Upper lobe of left lung (tissue), 6 donors: ENCODE measurements around the gene CTU2. TPM values are rescaled to one million over a fixed set of nuclear protein-coding genes. Genes with fewer than 3 reads are reported as not detected.
A peak's percentile ranks its signal among the peaks of the same experiment; 100 is the strongest.

Source experiments
- ATAC-seq, 2 donors: fragments of 200-7000 bp; cut with Tn5 transposase; one replicate each; pipeline ENCODE4 v1.9.1; 2022; ENCODE audit warnings: mild to moderate bottlenecking in 2 of 2, moderate library complexity in 2 of 2; ENCODE audit not compliant: low FRiP score in 2 of 2
- DNase-seq, 2 donors: peaks; one replicate each; pipeline ENCODE4 v3.0.0-alpha.2; 2019 to 2020
- H3K27ac ChIP-seq, 4 donors: fragments of 200-600 bp; sonication (generic); one replicate each; pipeline ENCODE4 v1.5.1; 2016 to 2019
- H3K27me3 ChIP-seq, 4 donors: fragments of 200-600 bp; sonication (generic); one replicate each; pipeline ENCODE4 v1.5.1; 2017 to 2019
- H3K36me3 ChIP-seq, 4 donors: fragments of 200-600 bp; sonication (generic); one replicate each; pipeline ENCODE4 v1.5.1; 2016 to 2019
- H3K4me1 ChIP-seq, 4 donors: fragments of 200-600 bp; sonication (generic); one replicate each; pipeline ENCODE4 v1.5.1; 2018 to 2019
- H3K4me3 ChIP-seq, 4 donors: fragments of 200-600 bp; sonication (generic); one replicate each; pipeline ENCODE4 v1.5.1; 2017 to 2019; ENCODE audit warnings: mild to moderate bottlenecking in 2 of 4, moderate library complexity in 1 of 4
- H3K9me3 ChIP-seq, 4 donors: fragments of 200-600 bp; sonication (generic); one replicate each; pipeline ENCODE4 v1.5.1; 2018 to 2019
- EP300 ChIP-seq, 4 donors: sonication (generic); formaldehyde crosslinking; IDR thresholded peaks; one replicate each; pipeline ENCODE4 v1.5.1; 2017; ENCODE audit warnings: antibody characterized with exemption in 4 of 4, control low read depth in 2 of 4
- POLR2A ChIP-seq, 4 donors: fragments of 450-650 bp; IDR thresholded peaks; one replicate each; pipeline ENCODE4 v1.5.1; 2016 to 2017; ENCODE audit warnings: antibody characterized with exemption in 4 of 4, mild to moderate bottlenecking in 2 of 4
- POLR2AphosphoS5 ChIP-seq, 2 donors: sonication (generic); formaldehyde crosslinking; IDR thresholded peaks; one replicate each; pipeline ENCODE4 v1.5.1; 2017; ENCODE audit warnings: antibody characterized with exemption in 2 of 2
- WGBS, 2 donors: methylation state at CpG; one replicate each; pipeline ENCODE4 v1.1.5; 2017 to 2018; 5-methylcytosine and 5-hydroxymethylcytosine counted together
- total RNA-seq, 6 donors: library from RNA; depleted of rRNA in 4 of 6; stranded (reverse); fragments of >200 nt in 4 of 6; gene quantifications; one replicate each; pipeline versions ENCODE4 v1.1.0 to v1.2.1, GENCODE V29; 2016 to 2021
- TF ChIP-seq, protein P1 (sequence below), 6 experiments: fragments of 450-650 bp in 4 of 6; fragments of 200-600 bp in 2 of 6; sonication (generic) in 2 of 6; IDR thresholded peaks; one replicate each; pipeline ENCODE4 v1.5.1; 2016 to 2019; ENCODE audit warnings: antibody characterized with exemption in 6 of 6
- donor health status: DM: no; HTN: no; CAD: no; lungs with moderate emphysema.
- donor health status: DM: no; HTN: yes; CAD: no; lungs with severe emphysema.

CTU2 gene
- total RNA-seq = 10 to 100 TPM in 5 of 6 donors, 1 to 10 TPM in 1; 9.4 to 31.4 (median 20.6) TPM

DNA sequence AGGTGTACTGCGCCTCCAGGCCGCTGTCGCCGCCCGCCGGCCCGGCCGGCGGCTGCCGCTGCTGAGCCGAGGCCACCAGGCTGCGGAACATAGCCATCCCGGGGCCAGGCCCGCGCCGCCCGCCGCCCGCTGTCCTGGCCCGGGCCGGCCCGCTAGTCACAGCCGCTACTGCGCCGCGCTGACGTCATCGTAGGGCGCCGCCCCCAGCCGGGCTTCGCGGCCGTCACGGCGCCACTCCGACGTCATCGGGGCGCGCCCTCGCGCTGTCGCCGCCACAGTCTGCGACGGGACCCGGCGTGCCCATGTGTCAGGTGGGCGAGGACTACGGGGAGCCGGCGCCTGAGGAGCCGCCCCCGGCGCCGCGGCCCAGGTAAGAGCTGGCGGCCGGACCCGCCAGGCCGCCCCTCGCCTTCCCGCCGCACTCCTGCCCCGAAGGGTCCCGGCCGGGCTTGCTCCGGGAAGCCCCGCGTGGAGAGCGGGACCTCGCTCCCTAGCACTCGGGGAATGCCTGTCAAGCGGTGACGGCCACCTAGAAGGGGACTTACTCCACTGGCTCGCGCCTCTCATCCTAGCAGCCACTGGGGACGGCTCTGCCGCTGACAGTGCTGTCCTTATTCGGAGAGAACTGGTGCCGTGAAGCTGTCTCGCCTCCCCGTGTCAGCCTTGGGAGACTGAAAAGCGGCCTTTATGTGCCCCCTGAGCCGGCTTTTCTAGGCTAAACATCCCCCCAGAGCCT lies at the start of gene CTU2, which contains the start of gene RNF166:
TSS of gene CTU2 (plus strand) at position 275 of the 736 bp plus-strand sequence. CDS start at position 303, 28 bp downstream.
TSS of gene RNF166 (minus strand) at position 180 of the 736 bp plus-strand sequence. CDS start at position 97, 83 bp downstream.
- Histone ChIP-seq H3K9me3 (no peaks in the 10 kb centered on the region), H3K27ac (peak within 1 kb of the TSS; percentile 87 to 96 (median 92)), H3K27me3 (no peaks in the 10 kb centered on the region), H3K4me1 (peaks cover 47 to 57% (median 52%) of the 10 kb centered on the region in 4 donors), H3K4me3 (peak within 1 kb of the TSS; percentile 87 to 99 (median 98)), H3K36me3 (peaks cover 0 to 7% (median 4%) of the 10 kb centered on the region in 4 donors)
- DNase-seq (peak; percentile 92 to 100), ATAC-seq (peak; percentile 76 to 93)
- TF ChIP-seq EP300 (IDR thresholded peaks at IDR 0.05) (peak in 1 of 4 donors; percentile 15), POLR2A (IDR thresholded peaks at IDR 0.05) (peak in 3 of 4 donors; percentile 79 to 94 (median 90)), POLR2AphosphoS5 (IDR thresholded peaks at IDR 0.05) (peak; percentile 83 to 92)
- TF ChIP-seq, protein P1, sequence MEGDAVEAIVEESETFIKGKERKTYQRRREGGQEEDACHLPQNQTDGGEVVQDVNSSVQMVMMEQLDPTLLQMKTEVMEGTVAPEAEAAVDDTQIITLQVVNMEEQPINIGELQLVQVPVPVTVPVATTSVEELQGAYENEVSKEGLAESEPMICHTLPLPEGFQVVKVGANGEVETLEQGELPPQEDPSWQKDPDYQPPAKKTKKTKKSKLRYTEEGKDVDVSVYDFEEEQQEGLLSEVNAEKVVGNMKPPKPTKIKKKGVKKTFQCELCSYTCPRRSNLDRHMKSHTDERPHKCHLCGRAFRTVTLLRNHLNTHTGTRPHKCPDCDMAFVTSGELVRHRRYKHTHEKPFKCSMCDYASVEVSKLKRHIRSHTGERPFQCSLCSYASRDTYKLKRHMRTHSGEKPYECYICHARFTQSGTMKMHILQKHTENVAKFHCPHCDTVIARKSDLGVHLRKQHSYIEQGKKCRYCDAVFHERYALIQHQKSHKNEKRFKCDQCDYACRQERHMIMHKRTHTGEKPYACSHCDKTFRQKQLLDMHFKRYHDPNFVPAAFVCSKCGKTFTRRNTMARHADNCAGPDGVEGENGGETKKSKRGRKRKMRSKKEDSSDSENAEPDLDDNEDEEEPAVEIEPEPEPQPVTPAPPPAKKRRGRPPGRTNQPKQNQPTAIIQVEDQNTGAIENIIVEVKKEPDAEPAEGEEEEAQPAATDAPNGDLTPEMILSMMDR (IDR thresholded peaks at IDR 0.05) = peak in 3 of 6 experiments; percentile 20 to 45 (median 43)
- 0 to 1% methylated on average over 14 of the region's 86 CpGs for WGBS, 2 donors

DNA sequence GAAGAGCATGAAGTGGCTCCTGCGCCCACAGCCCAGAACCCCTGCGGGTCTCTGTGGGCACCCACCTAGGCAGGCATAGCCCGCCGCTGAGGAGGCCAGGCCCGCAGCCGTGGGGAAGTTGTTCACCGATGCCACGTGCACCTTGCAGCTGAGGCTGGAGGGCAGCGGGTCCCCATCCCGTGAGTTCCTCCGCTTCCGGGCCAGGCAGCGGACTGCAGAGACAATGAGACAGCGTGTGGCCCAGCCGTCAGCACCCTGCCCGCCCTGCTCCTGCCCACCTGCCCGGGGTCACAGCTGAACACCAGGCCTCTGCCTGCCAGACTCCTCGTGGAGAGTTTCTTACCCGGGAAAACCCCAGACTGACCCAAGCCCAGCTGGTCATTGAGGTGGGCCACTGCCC lies 48.9 kb upstream of the CTU2 start:
- DNase-seq (peak in 1 of 2 donors; percentile 76), ATAC-seq (no peak)
- TF ChIP-seq, protein P1 (IDR thresholded peaks at IDR 0.05) = no peak
- TF ChIP-seq EP300 (IDR thresholded peaks at IDR 0.05) = no peak
- no peak for TF ChIP-seq POLR2AphosphoS5 (IDR thresholded peaks at IDR 0.05)
- TF ChIP-seq POLR2A (IDR thresholded peaks at IDR 0.05) = no peak
- peaks cover 5 to 10% (median 7%) of the 10 kb centered on the region in 4 donors for H3K4me1 ChIP-seq
- WGBS, 2 donors = 40 to 95% methylated on average over 1 to 19 of the region's 19 CpGs
- H3K27me3 ChIP-seq = no peaks in the 10 kb centered on the region
- H3K9me3 ChIP-seq = no peaks in the 10 kb centered on the region
- peaks cover 0 to 58% (median 46%) of the 10 kb centered on the region in 4 donors for H3K36me3 ChIP-seq
- H3K4me3 ChIP-seq = no peak overlapping the region
- no peak overlapping the region for H3K27ac ChIP-seq

DNA sequence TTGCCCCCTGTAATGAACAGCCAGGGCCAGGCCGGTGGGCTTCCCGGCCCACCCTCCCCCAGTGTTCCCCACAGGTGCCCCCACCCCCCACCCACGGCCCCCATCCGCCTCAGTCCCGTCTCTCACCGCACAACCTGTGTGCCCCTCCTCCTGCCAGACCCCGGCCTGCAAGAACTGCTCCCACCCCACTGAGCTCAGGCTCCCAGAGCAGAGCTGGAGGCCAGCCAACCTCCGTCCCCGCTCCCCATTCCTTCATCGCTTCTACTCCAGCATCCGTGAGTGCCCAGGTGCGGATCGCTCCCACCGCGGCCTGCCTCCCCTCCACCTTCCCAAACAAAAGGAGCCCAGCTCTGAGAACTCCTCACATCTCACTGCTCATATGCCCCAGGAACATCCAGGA lies 47.6 kb upstream of the CTU2 start:
- no peak for ATAC-seq
- TF ChIP-seq POLR2A (IDR thresholded peaks at IDR 0.05) = no peak
- DNase-seq = peak in 1 of 2 donors; percentile 42
- peaks cover 0 to 49% (median 40%) of the 10 kb centered on the region in 4 donors for H3K36me3 ChIP-seq
- WGBS, 2 donors = 91 to 95% methylated on average over 15 of the region's 15 CpGs
- peaks cover 5 to 11% (median 9%) of the 10 kb centered on the region in 4 donors for H3K4me1 ChIP-seq
- H3K9me3 ChIP-seq = no peaks in the 10 kb centered on the region
- no peak overlapping the region for H3K27ac ChIP-seq
- H3K27me3 ChIP-seq = no peaks in the 10 kb centered on the region
- no peak overlapping the region for H3K4me3 ChIP-seq

DNA sequence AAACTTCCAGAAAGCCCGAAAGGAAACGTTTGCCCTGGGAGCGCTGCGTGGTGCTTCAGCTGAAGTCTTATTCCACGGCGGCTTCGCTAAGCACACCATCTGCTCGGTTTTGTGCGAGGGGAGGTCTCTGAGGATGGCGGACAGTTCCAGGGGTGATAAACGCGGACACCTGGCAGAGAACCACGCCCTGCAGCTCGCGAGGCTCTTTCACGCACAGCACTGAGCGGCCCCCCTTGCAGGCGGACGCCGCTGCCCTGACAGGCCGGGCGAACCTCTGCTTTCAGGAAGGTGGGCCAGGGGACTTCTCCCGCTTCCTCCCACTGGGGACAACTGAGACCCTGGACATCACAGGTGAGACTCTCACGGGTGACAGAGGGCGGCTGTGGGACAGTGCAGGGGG lies 47.1 kb upstream of the CTU2 start:
- peaks cover 0 to 45% (median 37%) of the 10 kb centered on the region in 4 donors for H3K36me3 ChIP-seq
- TF ChIP-seq POLR2AphosphoS5 (IDR thresholded peaks at IDR 0.05) = no peak
- no peak for TF ChIP-seq EP300 (IDR thresholded peaks at IDR 0.05)
- TF ChIP-seq, protein P1 (IDR thresholded peaks at IDR 0.05) = no peak
- no peak for TF ChIP-seq POLR2A (IDR thresholded peaks at IDR 0.05)
- no peak overlapping the region for H3K27ac ChIP-seq
- H3K4me3 ChIP-seq = no peak overlapping the region
- 92 to 95% methylated on average over 15 to 25 of the region's 25 CpGs for whole genome bisulfite sequencing, 2 donors
- H3K9me3 ChIP-seq = no peaks in the 10 kb centered on the region
- ATAC-seq (no peak), DNase-seq (peak in 1 of 2 donors; percentile 46)
- no peaks in the 10 kb centered on the region for H3K27me3 ChIP-seq
- peaks cover 8 to 15% (median 13%) of the 10 kb centered on the region in 4 donors for H3K4me1 ChIP-seq

DNA sequence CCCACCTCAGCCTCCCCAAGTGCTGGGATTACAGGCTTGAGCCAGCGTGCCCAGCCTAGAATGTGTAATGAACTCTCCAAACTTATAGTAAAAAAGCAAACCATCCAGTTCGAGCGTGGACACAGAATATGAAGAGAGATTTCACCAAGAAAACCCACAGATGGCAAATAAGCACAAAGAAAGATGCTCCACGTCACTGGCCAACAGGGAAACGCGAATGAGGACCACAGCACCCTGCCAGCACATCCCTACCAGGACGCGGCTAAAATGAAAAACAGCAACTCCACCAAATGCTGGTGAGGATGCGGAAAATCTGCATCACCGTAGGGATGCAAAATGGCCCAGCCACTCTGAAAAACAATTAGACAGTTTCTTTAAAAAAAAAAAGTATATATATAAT lies 44.8 kb upstream of the CTU2 start:
- WGBS, 2 donors = 89 to 91% methylated on average over 10 of the region's 10 CpGs
- H3K4me1 ChIP-seq = peaks cover 12 to 19% (median 15%) of the 10 kb centered on the region in 4 donors
- ATAC-seq = no peak
- H3K9me3 ChIP-seq = no peaks in the 10 kb centered on the region
- peaks cover 0 to 22% (median 16%) of the 10 kb centered on the region in 4 donors for H3K36me3 ChIP-seq
- peak overlapping the region in 1 of 4 donors; percentile 98 for H3K4me3 ChIP-seq
- H3K27me3 ChIP-seq = no peaks in the 10 kb centered on the region
- no peak for DNase-seq
- TF ChIP-seq POLR2A (IDR thresholded peaks at IDR 0.05) = no peak
- TF ChIP-seq, protein P1 (IDR thresholded peaks at IDR 0.05) = no peak
- TF ChIP-seq POLR2AphosphoS5 (IDR thresholded peaks at IDR 0.05) = no peak
- no peak for TF ChIP-seq EP300 (IDR thresholded peaks at IDR 0.05)
- no peak overlapping the region for H3K27ac ChIP-seq
